A549 (cell line): ENCODE measurements around the gene FOXB1. TPM values are rescaled to one million over a fixed set of nuclear protein-coding genes. Genes with fewer than 3 reads are reported as not detected.

ENCODE experiments used
- ATAC-seq, 2 experiments: fragments of 200-7000 bp in 1 of 2; fragments of >200 bp in 1 of 2; cut with Nextera tagmentation in 1 of 2; cut with Tn5 transposase in 1 of 2; 3 replicates each; pipeline versions ENCODE4 v1.8.0 to v1.9.1; 2018 to 2020; ENCODE audit warnings: mild to moderate bottlenecking in 1 of 2, moderate library complexity in 1 of 2
- CTCF ChIA-PET: fragments of 300-600 bp; sonication (Branson Sonifier 250); formaldehyde crosslinking; extraction: SDS; loops from one replicate; lab custom pipeline; 2021; ENCODE audit warnings: antibody characterized with exemption, inconsistent platforms; lab: Yijun Ruan, JAX
- POLR2A ChIA-PET: fragments of 350-600 bp; formaldehyde crosslinking; extraction: SDS; loops from one replicate; lab custom pipeline; 2021; ENCODE audit warnings: antibody characterized with exemption, inconsistent platforms; lab: Yijun Ruan, JAX
- DNase-seq, 2 experiments: peaks; one replicate each; pipeline versions ENCODE4 v3.0.0 to v3.0.0-alpha.2; 2011 to 2016; ENCODE audit warnings: low read depth in 1 of 2, low spot score in 1 of 2
- FAIRE-seq: peaks from 2 replicates; lab custom pipeline; 2011; peaks lifted over from hg19 to GRCh38; lab: Jason Lieb, UNC
- H3K27ac ChIP-seq, 2 experiments: fragments of >200 bp; sonication (Bioruptor Twin); formaldehyde crosslinking; 3 replicates each; pipeline ENCODE4 v1.5.1; 2016 to 2017
- H3K4me1 ChIP-seq: fragments of >200 bp; sonication (Bioruptor Twin); formaldehyde crosslinking; 3 replicates; pipeline ENCODE4 v1.6.1; 2016
- H3K4me2 ChIP-seq: fragments of >200 bp; sonication (Bioruptor Twin); formaldehyde crosslinking; 3 replicates; pipeline ENCODE4 v1.6.1; 2016
- H3K4me3 ChIP-seq: fragments of >200 bp; sonication (Bioruptor Twin); formaldehyde crosslinking; 3 replicates; pipeline ENCODE4 v1.5.1; 2016
- H3K9me3 ChIP-seq: fragments of >200 bp; sonication (Bioruptor Twin); formaldehyde crosslinking; 3 replicates; pipeline ENCODE4 v1.6.1; 2016
- BCL3 ChIP-seq: fragments of >200 bp; sonication (Bioruptor Twin); formaldehyde crosslinking; IDR thresholded peaks from 3 replicates; pipeline ENCODE4 v1.6.1; 2016
- CBX8 ChIP-seq: fragments of 200-600 bp; sonication (generic); IDR thresholded peaks from 2 replicates; pipeline ENCODE4 v1.6.1; 2016
- CTCF ChIP-seq: fragments of >200 bp; sonication (Bioruptor Twin); formaldehyde crosslinking; IDR thresholded peaks from 3 replicates; pipeline ENCODE4 v1.5.1; 2016
- FOSB ChIP-seq: fragments of 250-450 bp; sonication (Bioruptor Pico); IDR thresholded peaks from 2 replicates; pipeline ENCODE4 v1.5.0; 2020; ENCODE audit warnings: mild to moderate bottlenecking, moderate library complexity
- FOSL2 ChIP-seq, 2 experiments: fragments of 450-650 bp in 1 of 2; fragments of >200 bp in 1 of 2; sonication (Bioruptor Twin) in 1 of 2; formaldehyde crosslinking; IDR thresholded peaks; 2 replicates each; pipeline versions ENCODE4 v1.5.0 to v1.6.1; 2016 to 2020; ENCODE audit warnings: mild to moderate bottlenecking in 1 of 2, moderate library complexity in 1 of 2
- FOXS1 ChIP-seq: fragments of 250-450 bp; sonication (Bioruptor Pico); IDR thresholded peaks from 2 replicates; pipeline ENCODE4 v1.5.0; 2020; ENCODE audit warnings: mild to moderate bottlenecking, moderate library complexity
- HDAC2 ChIP-seq: fragments of 200-600 bp; sonication (generic); IDR thresholded peaks from 2 replicates; pipeline ENCODE4 v1.6.1; 2016
- HES2 ChIP-seq: fragments of >200 bp; sonication (Bioruptor Twin); formaldehyde crosslinking; IDR thresholded peaks from 2 replicates; pipeline ENCODE4 v1.6.1; 2016
- HMGXB4 ChIP-seq: fragments of 250-450 bp; sonication (Bioruptor Pico); IDR thresholded peaks from 2 replicates; pipeline ENCODE4 v1.5.0; 2021; ENCODE audit warnings: mild to moderate bottlenecking, moderate library complexity, borderline replicate concordance
- HOXB5 ChIP-seq: fragments of 250-450 bp; sonication (Bioruptor Pico); IDR thresholded peaks from 2 replicates; pipeline ENCODE4 v1.5.0; 2020; ENCODE audit warnings: mild to moderate bottlenecking, moderate library complexity
- JUN ChIP-seq, 2 experiments: fragments of >200 bp; sonication (Bioruptor Twin); formaldehyde crosslinking; IDR thresholded peaks; 2 replicates in 1 of 2; 3 replicates in 1 of 2; pipeline ENCODE4 v1.6.1; 2016 to 2017
- KDM1A ChIP-seq: fragments of 200-600 bp; sonication (generic); IDR thresholded peaks from 2 replicates; pipeline ENCODE4 v1.6.1; 2016; ENCODE audit warnings: low read depth, mild to moderate bottlenecking
- MAFK ChIP-seq: fragments of 450-650 bp; IDR thresholded peaks from 2 replicates; pipeline ENCODE4 v1.6.1; 2014; ENCODE audit not compliant: partially characterized antibody
- MAX ChIP-seq: IDR thresholded peaks from 2 replicates; pipeline ENCODE4 v1.6.1; 2012
- NPAS2 ChIP-seq: fragments of 250-450 bp; sonication (Bioruptor Pico); IDR thresholded peaks from 2 replicates; pipeline ENCODE4 v1.8.0; 2022; ENCODE audit warnings: mild to moderate bottlenecking, moderate library complexity, borderline replicate concordance
- NR3C1 ChIP-seq: fragments of >200 bp; sonication (Bioruptor Twin); formaldehyde crosslinking; IDR thresholded peaks from 3 replicates; pipeline ENCODE4 v1.6.1; 2017
- PHF8 ChIP-seq: fragments of 200-600 bp; sonication (generic); IDR thresholded peaks from 2 replicates; pipeline ENCODE4 v1.6.1; 2016; ENCODE audit warnings: low read depth, mild to moderate bottlenecking, antibody characterized with exemption, moderate library complexity, borderline replicate concordance
- POLR2AphosphoS2 ChIP-seq: conservative IDR thresholded peaks from 2 replicates; pipeline ENCODE4 v1.6.1; 2012; ENCODE audit warnings: low read length, improper control_type of control experiment, inconsistent platforms
- RCOR1 ChIP-seq: fragments of 150-350 bp; IDR thresholded peaks from 2 replicates; pipeline ENCODE4 v1.6.1; 2014; ENCODE audit warnings: antibody characterized with exemption, low read length, low read depth
- RFX5 ChIP-seq: fragments of 450-650 bp; IDR thresholded peaks from 2 replicates; pipeline ENCODE4 v1.7.1; 2014; ENCODE audit warnings: antibody characterized with exemption, mild to moderate bottlenecking, moderate library complexity
- SREBF2 ChIP-seq: fragments of 450-650 bp; IDR thresholded peaks from 2 replicates; pipeline ENCODE4 v1.6.1; 2014; ENCODE audit warnings: mild to moderate bottlenecking, moderate library complexity
- TP53 ChIP-seq: fragments of 250-450 bp; sonication (Bioruptor Pico); IDR thresholded peaks from 2 replicates; pipeline ENCODE4 v1.5.0; 2021; ENCODE audit warnings: mild to moderate bottlenecking, moderate library complexity
- ZC3H11A ChIP-seq: fragments of 450-650 bp; IDR thresholded peaks from 2 replicates; pipeline ENCODE4 v1.6.1; 2014; ENCODE audit warnings: antibody characterized with exemption, mild to moderate bottlenecking
- ZNF302 ChIP-seq: fragments of 250-450 bp; sonication (Bioruptor Pico); IDR thresholded peaks from 2 replicates; pipeline ENCODE4 v1.9.0; 2021; ENCODE audit warnings: inconsistent platforms, mild to moderate bottlenecking, moderate library complexity
- WGBS: methylation state at CpG from one replicate; pipeline ENCODE4 v1.1.6; 2017; ENCODE audit errors: missing lambda C conversion rate; 5-methylcytosine and 5-hydroxymethylcytosine counted together
- polyA plus RNA-seq, 4 experiments: library from polyadenylated mRNA; depleted of rRNA in 3 of 4; stranded (reverse); fragments of >200 nt; fragmentation: RNase III in 1 of 4; extraction: RNeasy Plus Mini Kit Qiagen cat#74134 plus additional on column Dnase treatment in 1 of 4; gene quantifications; 2 replicates in 3 of 4; 3 replicates in 1 of 4; pipeline ENCODE4 v1.2.3, GENCODE V29; 2011 to 2017

Gene FOXB1
- polyA plus RNA-seq, 2 of the 4 experiments (the other 2 are of a cell fraction) = not detected

GRCh38 chr15:59966262-59966661 lies 37.8 kb upstream of the FOXB1 start (continued):
- TF ChIP-seq FOSL2 (IDR thresholded peaks at IDR 0.05) (no peak), FOSL2 (CRISPR knock-in tag; IDR thresholded peaks at IDR 0.05) (no peak), ZC3H11A (no peak), NR3C1 (no peak), MAX (no peak), HDAC2 (no peak), NPAS2 (CRISPR knock-in tag) (no peak)
- TF ChIP-seq, all 56 proteins: peak for 0

- POLR2A ChIA-PET = no interaction called here
- FAIRE-seq = peak; percentile 36
- ATAC-seq = no peak
- DNase-seq = no peak
- no peaks in the 10 kb centered on the region for H3K9me3 ChIP-seq
- H3K4me2 ChIP-seq = no peak overlapping the region
- no peak overlapping the region for H3K27ac ChIP-seq
- CTCF ChIA-PET = interaction anchor here (0.9 kb wide), 1 partner anchor 10 kb away, joined by 3 read pairs; no protein-coding TSS in a partner anchor
- no peaks in the 10 kb centered on the region for H3K4me1 ChIP-seq
- TF ChIP-seq HOXB5 (CRISPR knock-in tag) = no peak
- TF ChIP-seq BCL3 = no peak
- TF ChIP-seq RCOR1 = no peak
- TF ChIP-seq FOXS1 (CRISPR knock-in tag) = no peak
- TF ChIP-seq SREBF2 = no peak
- TF ChIP-seq NPAS2 (CRISPR knock-in tag) = no peak
- no peak overlapping the region for H3K4me3 ChIP-seq
- 55% methylated on average over 2 of the region's 2 CpGs for WGBS
Measured at GRCh38 chr15:59968314-59968713, 35.8 kb upstream of the FOXB1 start.

GRCh38 chr15:59972241-59972640 lies 31.9 kb upstream of the FOXB1 start:
- TF ChIP-seq SREBF2 (no peak), BCL3 (no peak), KDM1A (no peak), RFX5 (no peak), POLR2AphosphoS2 (no peak), MAFK (no peak), PHF8 (no peak), HES2 (no peak), JUN (IDR thresholded peaks at IDR 0.05) (no peak), CBX8 (no peak), ZC3H11A (no peak), TP53 (CRISPR knock-in tag) (no peak), HMGXB4 (CRISPR knock-in tag) (no peak), ZNF302 (CRISPR knock-in tag) (no peak), CTCF (no peak), FOSB (CRISPR knock-in tag) (no peak)
- Histone ChIP-seq H3K4me2 (no peak overlapping the region), H3K4me3 (no peak overlapping the region), H3K9me3 (no peaks in the 10 kb centered on the region), H3K4me1 (no peaks in the 10 kb centered on the region), H3K27ac (no peak overlapping the region)
- 2% methylated on average over 1 of the region's 1 CpG for WGBS
- DNase-seq (no peak), FAIRE-seq (no peak), ATAC-seq (no peak)
- CTCF ChIA-PET = interaction anchor here (1.1 to 1.4 kb wide), 4 partner anchors 26 to 354 kb away, joined by 3 read pairs; no protein-coding TSS in a partner anchor
- POLR2A ChIA-PET = no interaction called here
